H1 (cell line): Measurements from ENCODE around the gene MEF2B. TPM values are rescaled to one million over a fixed set of nuclear protein-coding genes. Genes with fewer than 3 reads are reported as not detected.

Experiments
- PHF8 ChIP-seq: fragments of 200-600 bp; sonication (generic); conservative IDR thresholded peaks from 2 replicates; pipeline ENCODE4 v1.7.1; 2012; ENCODE audit warnings: low read depth, mild to moderate bottlenecking, inconsistent platforms, low read length, moderate library complexity
- POLR2AphosphoS5 ChIP-seq: IDR thresholded peaks from 2 replicates; pipeline ENCODE4 v1.6.1; 2011; ENCODE audit warnings: low read depth, low read length
- RAD21 ChIP-seq, 2 experiments: IDR thresholded peaks in 1 of 2; conservative IDR thresholded peaks in 1 of 2; 2 replicates each; pipeline ENCODE4 v1.6.1; 2011; ENCODE audit warnings: low read depth in 2 of 2, low read length in 2 of 2, improper control_type of control experiment in 1 of 2, inconsistent platforms in 1 of 2, mild to moderate bottlenecking in 1 of 2, moderate library complexity in 1 of 2
- SAP30 ChIP-seq: fragments of 300-600 bp; sonication (generic); IDR thresholded peaks from 2 replicates; pipeline ENCODE4 v1.7.1; 2012; ENCODE audit warnings: low read length, moderate library complexity, mild to moderate bottlenecking, inconsistent platforms; ENCODE audit not compliant: insufficient read depth, insufficient replicate concordance
- TBP ChIP-seq: IDR thresholded peaks from 2 replicates; pipeline ENCODE4 v1.6.1; 2011; ENCODE audit warnings: low read depth, low read length, improper control_type of control experiment
- polyA plus RNA-seq, 7 experiments: library from polyadenylated mRNA; depleted of rRNA in 3 of 7; stranded (reverse) in 5 of 7; unstranded in 2 of 7; fragments of >200 nt in 5 of 7; fragments of 200-250 nt in 2 of 7; gene quantifications; 1 replicate in 5 of 7; 2 replicates in 1 of 7; 4 replicates in 1 of 7; pipeline versions ENCODE4 v1.2.1 to v1.2.3, GENCODE V29; 2011 to 2013; ENCODE audit warnings: missing spikeins in 2 of 7, mixed read lengths in 2 of 7
- total RNA-seq: library from RNA; stranded (reverse); fragmentation: NEBNext Ultra II Directional; extraction: Animal tissue kit (Norgen Biotek cat#: 25700); gene quantifications from 2 replicates; pipeline ENCODE4 v1.2.1, GENCODE V29; 2021

Gene MEF2B
- total and polyA plus RNA-seq, 2 of the 8 experiments (the other 6 are each of a cell fraction or from before 2014, with no cell fraction given) = 2.8 to 3.7 TPM

DNA sequence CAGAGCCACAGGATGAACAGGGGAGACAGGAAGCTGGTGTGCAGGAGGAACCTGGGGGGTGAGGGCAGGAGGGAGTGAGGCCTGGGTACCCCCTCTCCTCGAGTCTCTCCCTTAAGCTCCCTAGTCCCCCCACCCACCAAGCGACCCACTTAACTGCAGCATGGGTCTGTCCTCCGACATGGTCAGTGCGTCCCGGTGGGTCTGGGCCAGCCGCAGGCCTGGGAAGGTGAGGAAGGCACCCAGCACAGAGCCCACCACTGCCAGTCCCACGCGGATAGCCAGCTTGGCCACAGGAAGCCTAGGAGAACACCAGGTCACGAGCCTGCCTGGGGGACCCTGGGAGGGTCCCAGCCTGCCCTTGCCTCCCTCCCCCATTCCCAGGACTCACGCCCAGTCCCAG lies 48.7 kb downstream of the MEF2B start (continued):
- TF ChIP-seq PHF8 (no peak), SAP30 (no peak), POLR2AphosphoS5 (no peak), RAD21 (IDR thresholded peaks at IDR 0.05 in 1 of 2, conservative IDR thresholded peaks at IDR 0.05 in 1 of 2; ENCODE audit: low read depth in 2 of 2, low read length in 2 of 2) (no peak), TBP (no peak)
